ENCODE results near the gene TMEM222.

Gene TMEM222

DNA sequence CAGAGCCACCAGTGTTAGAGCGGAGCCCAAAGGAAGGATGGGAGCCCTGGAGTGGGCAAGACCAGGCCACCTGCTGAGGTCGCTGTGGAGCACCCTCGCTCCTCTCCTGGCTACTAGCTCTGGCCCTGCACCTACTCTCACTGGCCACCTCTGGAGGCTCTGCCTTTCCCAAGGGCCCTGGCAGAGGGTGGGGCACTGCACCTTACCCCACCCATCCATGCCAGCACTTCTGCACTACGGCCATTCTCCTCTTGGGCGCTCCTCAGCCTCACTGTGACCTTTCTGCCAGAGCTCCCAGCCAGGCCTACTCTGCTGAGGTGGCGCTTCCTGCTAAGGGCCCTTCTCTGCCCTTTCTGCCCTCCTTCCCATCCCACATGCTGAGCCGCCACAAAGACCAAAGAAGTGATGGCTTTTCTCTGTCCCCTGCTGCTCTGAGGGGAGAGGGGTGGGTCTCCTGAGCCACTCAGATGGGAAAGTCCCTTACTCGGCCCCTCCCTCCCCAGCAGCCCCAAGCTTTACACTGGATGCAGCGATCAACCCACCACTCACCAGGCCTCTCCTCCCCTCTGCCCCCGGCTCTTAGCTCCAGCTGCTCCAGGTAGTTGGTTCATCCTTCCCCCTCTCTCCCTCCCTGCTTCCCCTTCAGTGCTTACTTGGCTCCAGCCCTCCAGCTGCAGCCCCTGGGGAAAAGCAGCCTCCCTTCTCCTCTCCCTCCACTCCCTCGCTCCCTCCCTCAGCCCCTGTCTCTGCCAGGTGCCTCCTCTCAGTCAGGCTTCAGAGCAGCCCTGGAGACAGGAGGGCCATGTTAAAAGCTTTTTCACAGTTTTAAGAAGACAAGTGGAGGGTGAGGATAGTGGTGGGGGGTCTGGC lies 14.8 kb upstream of the TMEM222 start:
- peak in 1 of 2 experiments; percentile 25 for DNase-seq

DNA sequence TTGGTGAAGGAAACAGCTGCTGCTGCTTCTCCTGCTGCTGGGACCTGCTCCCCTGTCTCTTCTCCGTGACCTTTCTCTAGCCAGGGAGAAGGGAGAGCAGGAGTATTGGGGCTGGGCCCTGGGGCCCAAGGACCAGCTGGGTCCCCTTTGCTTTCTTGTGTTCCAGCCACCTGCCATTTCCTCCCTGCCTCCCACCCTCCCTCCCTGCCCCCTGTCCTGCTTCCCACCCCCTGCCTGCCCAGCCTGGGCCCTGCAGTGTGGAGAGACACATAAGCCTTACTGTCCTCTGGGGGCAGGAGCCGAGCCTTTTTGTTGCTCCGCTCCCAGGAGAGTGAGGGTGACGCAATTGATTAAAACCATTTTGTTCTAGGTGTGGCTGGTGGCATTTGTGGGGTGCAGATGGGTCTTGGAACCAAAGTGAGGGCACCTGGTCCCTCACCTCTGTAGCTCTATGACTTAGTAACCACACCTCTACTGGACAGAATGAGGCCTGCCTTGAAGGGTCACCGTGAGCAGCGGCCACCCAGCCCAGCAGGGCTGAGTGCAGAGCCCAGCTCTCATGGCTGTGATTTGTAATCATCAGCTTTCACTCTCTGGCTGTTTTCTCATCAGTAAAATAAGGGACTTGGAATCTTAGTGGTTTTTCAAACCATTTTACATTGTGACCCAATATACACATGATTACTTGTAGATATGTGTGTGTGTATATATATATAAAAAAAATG lies 13.9 kb upstream of the TMEM222 start:
- DNase-seq, result no peak

DNA sequence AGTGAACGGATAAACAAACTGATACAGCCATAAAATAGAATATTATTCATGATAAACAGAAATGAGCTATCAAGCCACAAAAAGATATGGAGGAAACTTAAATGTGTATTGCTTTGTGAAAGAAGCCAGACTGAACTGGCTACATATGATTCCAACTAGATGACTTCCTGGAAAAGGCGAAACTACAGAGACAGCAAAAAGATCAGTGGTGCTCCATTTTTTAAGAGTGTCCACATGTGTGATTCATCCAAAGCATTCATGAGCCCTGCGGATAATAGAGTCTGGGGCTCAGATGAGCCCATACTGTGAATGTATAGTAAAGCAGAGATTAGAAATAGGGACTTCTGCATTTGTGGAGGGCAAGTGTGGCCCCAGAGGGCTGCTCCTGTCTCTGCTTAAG lies 7.8 kb upstream of the TMEM222 start:
- no peak for DNase-seq

DNA sequence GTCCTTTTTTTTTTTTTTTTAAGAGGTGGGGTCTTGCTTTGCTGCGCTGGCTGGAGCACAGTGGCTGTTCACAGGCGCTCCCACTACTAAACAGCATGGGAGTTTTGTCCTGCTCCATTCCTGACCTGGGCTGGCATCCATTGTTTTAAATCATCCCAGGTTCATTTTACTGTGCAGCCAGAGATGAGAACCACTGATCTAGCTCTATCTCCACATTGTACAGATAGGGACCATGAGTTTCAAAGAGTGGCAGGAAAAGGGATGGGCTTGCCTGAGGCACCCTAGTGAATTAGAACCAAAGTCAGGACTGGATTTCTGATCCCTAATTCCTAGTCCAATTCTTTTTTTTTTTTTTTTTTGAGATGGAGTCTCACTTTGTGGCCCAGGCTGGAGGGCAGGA lies 7.2 kb upstream of the TMEM222 start:
- no peak for DNase-seq

DNA sequence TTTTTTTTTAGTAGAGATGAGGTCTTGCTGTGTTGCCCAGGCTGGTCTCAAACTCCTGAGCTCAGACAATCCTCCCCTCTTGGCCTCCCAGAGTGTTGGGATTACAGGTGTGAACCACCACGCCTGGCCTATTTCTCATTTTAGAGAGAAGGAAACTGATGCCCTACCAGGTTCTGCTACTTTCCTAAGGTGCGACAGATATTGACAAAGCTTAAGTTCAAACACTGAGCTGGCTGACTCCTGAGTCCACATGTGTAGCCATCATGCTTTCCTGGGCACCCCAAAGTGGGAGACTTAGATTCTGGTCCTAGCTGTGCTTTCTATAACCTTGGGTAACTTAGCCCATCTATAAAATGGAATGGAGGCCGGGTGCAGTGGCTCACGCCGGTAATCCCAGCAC lies 5.1 kb upstream of the TMEM222 start:
- no peak for DNase-seq

DNA sequence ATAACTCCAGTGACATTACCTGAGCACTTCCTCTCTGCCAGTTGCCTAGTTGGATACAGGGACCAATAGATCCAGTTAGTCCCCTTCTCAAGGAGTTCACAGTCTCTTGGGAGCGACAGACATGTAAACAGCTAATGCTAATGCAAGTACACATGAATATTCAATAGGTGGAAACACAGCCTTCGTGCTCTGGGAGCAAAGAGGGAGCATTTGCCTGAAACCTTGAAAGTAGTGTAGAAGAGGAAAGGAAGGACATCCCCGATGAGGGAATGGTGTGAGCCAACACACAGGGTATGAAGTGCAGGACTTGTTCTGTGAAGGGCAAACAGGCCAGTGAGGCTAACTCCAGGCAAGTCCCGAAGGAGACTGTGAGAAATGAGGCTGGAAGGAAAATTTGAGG lies 3.8 kb upstream of the TMEM222 start:
- DNase-seq, result no peak

DNA sequence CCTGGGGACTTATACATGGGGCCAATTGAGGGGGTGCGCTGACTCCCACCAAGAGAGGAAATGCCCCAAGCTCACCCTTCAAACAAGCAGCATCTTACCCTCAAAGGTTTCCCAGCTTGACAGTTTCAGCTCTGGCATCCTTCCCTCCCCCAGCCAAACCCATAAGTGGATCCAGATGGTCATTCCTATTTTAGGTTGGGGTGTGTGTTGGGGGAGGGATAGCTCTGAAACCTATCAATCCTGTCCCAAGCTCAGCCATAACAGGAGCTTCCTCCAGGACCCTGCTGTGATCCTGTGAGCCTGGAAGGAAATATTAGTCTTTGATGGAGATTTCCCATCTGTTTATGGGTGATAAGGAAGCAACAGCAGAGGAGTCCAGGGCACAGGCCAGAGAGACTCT lies 3.4 kb upstream of the TMEM222 start:
- no peak for DNase-seq

DNA sequence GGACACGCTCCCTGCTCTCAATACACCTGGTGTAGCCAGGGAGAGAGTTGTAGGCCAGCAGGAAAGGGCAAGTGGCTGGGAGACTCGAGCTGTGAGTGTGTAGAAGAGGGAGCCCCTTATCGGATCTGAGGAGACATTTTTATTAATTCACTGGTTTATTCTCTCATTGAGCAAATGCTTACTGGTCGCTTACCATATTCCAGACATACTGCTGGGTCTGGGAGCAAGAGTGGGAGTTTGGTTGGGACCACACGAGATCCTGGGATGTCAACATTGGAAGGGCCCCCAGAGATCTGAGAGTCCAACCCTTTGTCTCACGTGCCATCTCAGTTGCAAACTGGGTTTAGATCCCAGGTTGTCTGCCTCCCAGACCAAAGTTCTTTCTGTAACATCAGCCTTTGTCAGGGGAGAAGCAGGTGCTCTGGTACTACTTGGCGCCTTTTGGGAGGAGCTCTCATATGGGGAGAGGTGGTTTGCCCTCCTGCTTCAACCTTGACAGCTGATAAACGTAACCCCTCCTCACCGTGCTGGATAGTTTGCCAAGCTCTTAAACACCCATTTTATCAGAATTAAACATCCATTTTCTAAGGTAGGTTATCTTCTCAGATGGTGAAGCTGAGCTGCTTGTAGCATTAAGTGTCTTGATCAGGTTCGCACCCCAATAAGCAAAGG lies 742 bp downstream of the TMEM222 start:
- DNase-seq, result no peak

DNA sequence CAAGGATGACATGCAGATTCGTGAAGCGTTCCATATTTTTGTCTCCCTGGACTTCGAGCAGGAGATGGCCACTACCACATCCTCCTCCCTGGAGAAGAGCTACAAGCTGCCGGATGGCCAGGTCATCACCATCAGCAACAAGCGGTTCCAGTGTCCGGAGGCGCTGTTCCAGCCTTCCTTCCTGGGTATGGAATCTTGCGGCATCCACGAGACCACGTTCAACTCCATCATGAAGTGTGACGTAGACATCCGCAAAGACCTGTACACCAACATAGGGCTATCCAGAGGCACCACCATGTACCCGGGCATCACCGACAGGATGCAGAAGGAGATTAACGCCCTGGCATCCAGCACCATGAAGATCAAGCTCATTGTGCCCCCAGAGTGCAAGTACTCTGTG lies 3.3 kb downstream of the TMEM222 start:
- DNase-seq, result no peak

DNA sequence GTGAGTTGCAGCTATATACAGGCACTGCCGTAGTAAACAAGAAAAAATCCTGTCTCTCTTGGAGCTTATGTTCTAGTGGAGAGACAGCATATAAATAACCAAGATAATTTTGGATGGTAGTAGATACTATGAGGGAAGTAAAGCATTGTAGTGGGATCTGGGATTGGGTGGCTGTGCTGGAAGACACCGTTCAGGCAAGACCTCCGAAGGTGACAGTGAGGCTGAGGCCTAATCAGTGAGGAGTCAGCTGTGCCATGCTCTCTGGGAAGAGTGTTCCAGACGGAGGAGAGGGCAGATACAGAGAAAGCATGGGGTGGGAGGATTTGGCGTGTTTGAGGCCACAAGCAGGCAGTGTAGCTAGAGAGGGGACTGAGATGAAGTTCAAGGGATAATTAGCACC lies 6.0 kb downstream of the TMEM222 start:
- no peak for DNase-seq

DNA sequence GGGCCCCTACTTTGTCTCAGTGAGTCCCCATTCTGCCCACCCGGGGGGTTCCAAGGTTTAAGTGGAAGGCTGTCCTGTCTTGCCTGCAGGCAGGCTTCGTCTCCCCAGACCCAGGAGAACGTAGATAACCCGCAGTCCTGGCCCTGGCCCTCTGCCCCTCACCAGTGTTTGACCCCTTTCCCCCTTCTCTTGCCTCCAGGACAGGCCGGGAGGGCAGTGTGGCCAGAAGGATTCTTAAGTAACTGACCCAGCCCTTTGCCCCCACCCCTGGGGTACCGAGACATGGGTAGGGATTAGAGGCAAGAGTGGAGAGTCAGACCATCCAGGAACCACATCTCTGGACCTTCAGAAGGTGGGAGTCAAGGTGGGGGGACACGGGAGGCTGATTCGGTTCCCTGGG lies 8.8 kb downstream of the TMEM222 start:
- no peak for DNase-seq

DNA sequence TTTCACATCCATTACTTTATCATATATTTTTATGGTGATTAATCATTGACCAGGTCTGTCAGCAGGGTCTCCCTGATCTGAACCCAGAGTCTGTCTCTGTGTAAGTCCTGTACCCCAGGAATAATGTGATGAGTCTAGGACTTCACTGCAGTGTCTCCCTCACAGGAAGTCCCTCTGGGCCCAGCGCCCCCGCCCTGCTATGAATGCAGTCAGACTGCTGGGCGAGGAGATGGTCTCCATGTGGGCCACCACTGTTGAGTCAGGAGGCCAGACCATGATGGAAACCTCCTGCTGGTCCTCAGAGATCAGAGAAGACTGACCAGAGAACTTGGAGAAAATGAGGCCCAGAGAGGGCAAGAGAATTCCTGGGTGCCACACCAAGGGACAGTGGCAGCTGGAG lies 9.5 kb downstream of the TMEM222 start:
- DNase-seq, result no peak

DNA sequence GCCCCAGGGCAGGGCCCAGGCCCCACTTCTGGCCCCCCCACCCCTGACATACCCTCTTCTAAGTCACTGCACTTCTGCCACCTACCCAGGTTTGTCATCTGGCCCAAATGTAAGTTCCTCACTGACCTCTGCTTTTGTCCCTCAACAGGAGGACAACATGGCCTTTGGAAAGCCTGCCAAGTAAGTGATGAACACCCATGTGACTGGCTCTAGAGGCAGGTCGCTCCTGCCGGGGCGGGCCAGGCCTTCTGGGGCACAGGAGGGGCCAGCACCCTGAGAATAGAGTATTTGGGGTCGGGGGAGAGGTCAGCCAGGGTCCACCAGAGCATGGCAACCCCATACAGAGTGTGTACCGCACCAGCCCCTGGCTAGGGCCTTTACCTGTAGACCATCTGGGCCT lies 10.0 kb downstream of the TMEM222 start:
- no peak for DNase-seq

DNA sequence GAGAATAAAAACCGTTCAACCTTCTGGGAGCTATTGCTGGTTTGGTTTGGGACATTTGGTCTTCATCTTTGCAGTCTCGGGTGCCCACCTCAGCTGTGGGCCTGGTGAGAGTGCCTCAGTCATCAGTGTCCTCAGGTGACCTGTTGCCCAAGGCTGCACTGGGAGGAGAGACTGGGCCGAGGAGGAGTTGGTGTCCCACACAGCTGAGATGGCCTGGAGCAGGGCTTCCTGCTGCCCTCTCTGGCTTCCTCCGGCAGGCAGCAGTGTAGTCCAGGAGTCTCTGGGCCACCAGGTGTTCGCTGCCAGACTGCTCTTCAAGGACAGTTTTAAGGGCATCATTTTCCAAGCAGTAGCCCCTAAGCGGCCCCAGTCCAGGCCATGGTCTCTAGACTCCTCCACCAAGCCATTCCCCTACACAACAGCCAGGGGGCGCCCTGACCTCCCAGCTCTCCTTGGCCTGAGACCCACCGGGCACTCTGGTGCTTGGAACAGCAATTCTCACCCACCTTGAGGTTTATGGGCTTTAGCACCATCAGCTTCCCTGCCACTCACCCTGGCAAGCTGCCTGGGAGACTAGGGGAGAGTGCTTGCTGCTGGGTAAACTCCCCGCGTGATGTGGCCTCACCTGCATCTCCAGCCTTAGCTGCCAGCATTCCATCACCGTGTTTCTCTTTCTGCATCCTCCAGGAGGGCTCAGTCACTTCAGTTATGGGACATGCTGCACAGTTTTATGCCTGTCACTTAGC lies 10.7 kb downstream of the TMEM222 start:
- DNase-seq, result peak in 1 of 2 experiments; percentile 57

DNA sequence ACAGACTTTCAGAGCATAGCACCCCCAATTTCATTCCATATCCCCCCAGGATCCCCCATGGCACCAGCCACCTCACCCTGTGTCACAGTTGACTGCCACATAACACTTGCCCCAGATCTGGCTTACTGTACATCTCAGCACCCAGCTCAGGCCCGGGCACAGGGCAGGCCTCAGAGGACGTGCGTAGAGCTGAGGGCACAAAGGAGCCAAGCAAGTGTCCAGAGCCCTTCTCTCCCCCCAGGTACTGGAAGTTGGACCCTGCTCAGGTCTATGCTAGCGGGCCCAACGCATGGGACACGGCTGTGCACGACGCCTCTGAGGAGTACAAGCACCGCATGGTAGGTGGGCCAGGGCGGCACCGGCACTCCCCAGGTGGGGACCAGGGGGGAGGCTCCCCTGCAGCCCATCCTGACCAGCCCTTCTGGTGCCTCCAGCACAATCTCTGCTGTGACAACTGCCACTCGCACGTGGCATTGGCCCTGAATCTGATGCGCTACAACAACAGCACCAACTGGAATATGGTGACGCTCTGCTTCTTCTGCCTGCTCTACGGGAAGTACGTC lies 11.8 kb downstream of the TMEM222 start:
- no peak for DNase-seq

DNA sequence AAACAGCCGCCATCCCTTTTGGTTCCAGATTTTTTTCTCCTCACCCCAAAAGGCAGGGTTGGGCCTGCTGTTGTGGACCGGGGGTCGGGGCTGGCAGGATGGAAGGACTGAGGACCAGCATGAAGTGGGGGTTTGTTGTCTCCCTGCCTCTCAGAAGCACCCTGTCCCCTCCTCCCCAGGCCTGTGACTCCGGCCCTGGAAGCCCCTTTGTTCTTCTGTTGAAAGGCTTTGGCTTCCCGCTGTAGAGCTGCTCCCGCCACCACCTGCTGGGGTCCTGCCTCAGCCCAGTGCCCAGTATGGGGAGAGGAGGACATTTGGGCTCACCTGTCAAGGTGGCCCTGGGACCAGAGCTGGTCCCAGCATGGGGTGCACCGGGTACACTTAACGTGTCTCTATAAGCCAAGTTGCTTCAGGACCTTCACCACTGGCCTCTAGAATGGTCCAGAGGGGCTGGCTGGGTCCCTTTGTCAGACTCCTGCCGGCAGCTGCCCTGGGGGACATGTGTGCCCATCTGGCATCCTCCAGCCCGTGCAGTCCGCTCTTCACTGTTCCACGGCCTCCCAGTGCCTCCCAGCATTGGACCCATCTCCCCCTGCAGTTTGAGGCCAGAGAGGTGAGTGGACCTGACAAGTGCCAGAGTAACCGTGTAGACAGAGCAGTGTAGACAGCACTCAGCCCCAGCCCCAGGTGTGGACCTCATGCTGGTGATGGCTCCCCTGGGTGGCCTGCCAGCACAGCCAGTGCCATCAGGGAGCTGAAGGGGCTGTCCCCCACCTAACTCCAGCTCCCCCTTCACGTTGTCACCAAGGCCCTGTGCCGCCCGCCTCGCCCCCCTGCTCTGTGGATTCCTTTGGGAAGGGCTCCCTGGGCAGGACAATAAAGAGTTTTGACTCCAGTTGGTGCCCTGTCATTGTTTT lies 13.8 kb downstream of the TMEM222 start:
- no peak for DNase-seq

DNA sequence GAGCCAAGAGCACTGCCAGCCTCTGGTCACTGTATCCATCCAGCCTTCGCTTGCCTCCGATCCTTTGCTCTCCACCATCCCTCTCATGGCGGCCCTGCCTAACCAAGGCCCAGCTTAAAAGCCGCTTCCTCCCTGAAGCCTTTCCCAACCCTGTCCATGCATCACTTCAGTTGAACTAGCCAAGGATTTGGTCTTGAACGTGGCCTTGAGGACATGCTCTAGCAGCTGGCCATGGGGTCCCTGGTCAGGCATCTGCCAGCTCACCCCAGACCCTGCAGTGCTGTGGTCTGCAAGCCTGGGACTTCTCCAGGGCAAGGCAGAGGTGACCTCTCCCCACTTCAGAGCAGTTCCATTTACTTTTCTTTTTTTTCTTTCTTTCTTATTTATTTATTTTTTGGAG lies 14.8 kb downstream of the TMEM222 start:
- no peak for DNase-seq

DNA sequence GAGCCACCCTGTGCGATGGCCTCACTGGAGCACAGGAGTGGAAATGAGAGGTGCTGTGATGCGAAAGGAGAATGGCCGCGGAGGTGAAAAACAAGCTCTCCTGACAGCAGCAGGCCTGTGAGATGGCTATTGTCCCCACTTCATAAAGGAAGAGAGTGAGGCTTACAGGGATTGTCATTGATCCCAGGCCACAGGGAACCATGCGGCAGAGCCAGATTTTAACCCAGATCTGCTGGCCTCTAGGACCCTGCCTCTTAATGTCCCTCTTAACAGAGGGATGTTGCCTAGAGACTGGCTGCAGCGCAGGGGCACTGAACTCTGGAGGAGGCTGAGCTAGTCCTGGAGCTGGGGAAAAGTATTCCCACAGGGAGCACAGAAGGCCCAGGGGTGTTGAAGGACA lies 16.8 kb downstream of the TMEM222 start:
- no peak for DNase-seq

DNA sequence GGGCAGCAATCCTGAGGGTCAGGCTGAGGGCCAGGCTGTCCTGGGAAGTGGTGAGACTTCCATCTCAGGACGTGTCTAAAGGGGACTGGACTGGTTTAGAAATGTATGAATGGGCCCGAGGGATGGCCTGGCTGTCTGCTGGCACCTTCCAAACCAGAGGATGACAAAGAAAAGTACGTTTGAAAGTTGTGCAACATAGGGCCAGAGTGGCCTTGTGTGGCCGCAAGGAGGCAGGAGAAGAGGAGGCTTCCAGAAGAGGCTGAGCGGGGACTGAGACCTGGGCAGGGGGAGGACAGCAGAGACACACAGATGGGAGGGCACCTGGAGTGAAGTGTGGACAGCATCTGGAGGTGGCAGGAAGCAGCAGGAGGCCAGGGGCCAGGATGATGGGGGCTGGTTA lies 17.2 kb downstream of the TMEM222 start:
- no peak for DNase-seq

DNA sequence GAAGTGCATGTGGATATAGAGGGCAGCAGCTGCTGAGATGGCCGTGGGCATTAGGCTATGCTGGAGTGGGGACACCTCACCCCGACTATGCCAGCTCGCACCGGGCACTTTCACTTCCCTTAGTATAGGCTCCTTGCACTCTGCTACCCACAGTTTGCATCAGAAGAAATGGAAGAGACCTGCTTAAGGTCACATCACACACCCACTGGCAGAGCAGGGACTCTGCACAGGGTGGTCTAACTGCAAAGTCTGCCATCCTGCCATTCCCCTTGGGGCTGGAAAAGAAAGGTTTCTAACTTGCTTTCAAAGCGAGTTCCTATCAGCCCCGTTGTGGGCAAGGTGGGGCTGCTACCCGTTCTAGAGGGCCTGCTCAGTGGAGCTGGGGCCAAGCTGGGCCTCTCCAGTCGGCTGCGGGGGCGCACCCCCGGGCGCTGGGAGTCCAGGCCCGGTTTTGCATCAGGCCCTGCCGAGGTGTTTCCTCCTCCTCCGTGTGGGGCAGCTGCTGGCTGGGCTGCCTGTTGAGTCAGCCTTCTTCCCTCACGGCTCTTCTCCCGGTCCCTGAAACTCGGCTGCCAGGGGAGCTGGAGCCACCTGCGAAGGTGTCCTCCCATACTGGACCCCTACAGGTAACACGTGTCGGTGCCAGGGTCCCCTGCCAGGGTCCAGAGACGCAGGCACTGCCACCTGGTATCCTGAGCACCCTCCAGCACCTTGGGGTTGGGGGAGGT lies 19.7 kb downstream of the TMEM222 start, which contains the start of gene SYTL1:
Gene SYTL1, plus strand, starts transcription at position 498 of the 728 bp plus-strand sequence. CDS start 3,313 bp downstream, outside the sequence.
- DNase-seq, result peak; percentile 54 to 91

DNA sequence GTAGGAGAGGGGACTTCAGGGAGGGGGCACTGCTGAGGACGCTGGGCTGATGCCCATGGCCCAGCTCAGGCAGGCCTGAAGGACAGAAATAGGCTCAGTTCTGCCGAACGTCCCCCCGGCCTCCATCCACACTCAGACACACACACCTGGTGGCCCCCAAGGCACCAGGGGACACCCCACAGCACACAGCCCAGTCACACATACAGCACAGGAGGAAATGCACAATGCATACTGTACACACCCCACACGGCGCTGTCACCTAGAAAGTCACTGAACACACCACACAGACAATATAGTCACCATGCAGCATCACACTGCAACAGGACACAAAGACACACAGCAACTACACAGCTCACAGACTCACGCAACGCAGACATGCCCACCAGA lies 20.4 kb downstream of the TMEM222 start:
- DNase-seq, result peak in 1 of 2 experiments; percentile 51
